Thyroid gland (tissue), 4 donors: ENCODE measurements around the gene SYT17.

Experiments used
- CTCF ChIP-seq, 6 experiments: fragments of 200-600 bp in 3 of 6; fragments of 450-650 bp in 3 of 6; sonication (generic) in 3 of 6; IDR thresholded peaks; one replicate each; pipeline ENCODE4 v1.5.1; 2016 to 2019; ENCODE audit warnings: antibody characterized with exemption in 6 of 6, mild to moderate bottlenecking in 2 of 6, inconsistent platforms in 1 of 6, moderate library complexity in 1 of 6
- POLR2A ChIP-seq, 2 donors: fragments of 450-650 bp; IDR thresholded peaks; one replicate each; pipeline ENCODE4 v1.6.1; 2017; ENCODE audit warnings: antibody characterized with exemption in 2 of 2, mild to moderate bottlenecking in 2 of 2, moderate library complexity in 1 of 2

GRCh38 chr16:19196871-19197270 is 28.8 kb downstream of the SYT17 start:
- TF ChIP-seq POLR2A (IDR thresholded peaks at IDR 0.05) (no peak), CTCF (IDR thresholded peaks at IDR 0.05) (no peak)
